ENCODE measurements around the gene CDK14.
A peak's percentile ranks its signal among the peaks of the same experiment; 100 is the strongest.
"Not testable (repeated sequence)": the region's sequence is repeated elsewhere in the genome, so short reads cannot be mapped to it uniquely, and the experiment has no call there.

Gene CDK14

GRCh38 chr7:90597563-90598253 is 1.6 kb downstream of the CDK14 start:
- no peak for DNase-seq

- DNase-seq = peak; percentile 68
These were observed 2.9 kb downstream of the CDK14 start for GRCh38 chr7:90599038-90599437.

GRCh38 chr7:90599892-90600555 is 3.9 kb downstream of the CDK14 start:
- peak; percentile 16 for DNase-seq

GRCh38 chr7:90602303-90602702 is 6.2 kb downstream of the CDK14 start:
- DNase-seq = no peak

GRCh38 chr7:90603346-90603745 is 7.2 kb downstream of the CDK14 start:
- DNase-seq = no peak

GRCh38 chr7:90604383-90604782 is 8.3 kb downstream of the CDK14 start:
- DNase-seq = no peak

- no peak for DNase-seq
These were observed 8.9 kb downstream of the CDK14 start for GRCh38 chr7:90605055-90605454.

GRCh38 chr7:90607196-90607595 is 11.1 kb downstream of the CDK14 start:
- DNase-seq = no peak

- no peak for DNase-seq
These were observed 14.0 kb downstream of the CDK14 start for GRCh38 chr7:90610105-90610504.

- no peak for DNase-seq
These were observed 15.0 kb downstream of the CDK14 start for GRCh38 chr7:90611115-90611514.

GRCh38 chr7:90613088-90613498 is 17.0 kb downstream of the CDK14 start:
- peak; percentile 21 for DNase-seq

- no peak for DNase-seq
These were observed 21.3 kb downstream of the CDK14 start for GRCh38 chr7:90617442-90617841.

GRCh38 chr7:90618876-90619275 is 22.8 kb downstream of the CDK14 start:
- no peak for DNase-seq

GRCh38 chr7:90621125-90621746 is 25.1 kb downstream of the CDK14 start:
- DNase-seq = no peak

- DNase-seq = no peak
These were observed 25.6 kb downstream of the CDK14 start for GRCh38 chr7:90621747-90622140.

GRCh38 chr7:90622670-90623069 is 26.5 kb downstream of the CDK14 start:
- DNase-seq = no peak

- peak; percentile 13 for DNase-seq
These were observed 28.2 kb downstream of the CDK14 start for GRCh38 chr7:90624225-90624911.

- no peak for DNase-seq
These were observed 28.9 kb downstream of the CDK14 start for GRCh38 chr7:90625051-90625450.

GRCh38 chr7:90625562-90625961 is 29.4 kb downstream of the CDK14 start:
- peak; percentile 67 for DNase-seq

- DNase-seq = peak; percentile 66
These were observed 29.9 kb downstream of the CDK14 start for GRCh38 chr7:90626013-90626412.

- DNase-seq = peak; percentile 62
These were observed 33.3 kb downstream of the CDK14 start for GRCh38 chr7:90629297-90629918.

- DNase-seq = no peak
These were observed 35.4 kb downstream of the CDK14 start for GRCh38 chr7:90631502-90631901.

- not testable (repeated sequence) for DNase-seq
These were observed 43.6 kb downstream of the CDK14 start for GRCh38 chr7:90639683-90640082.

Measured in fibroblast of skin of back (primary cell).